Measurements from ENCODE around the gene PDE4D.

- TF ChIP-seq, protein P1, sequence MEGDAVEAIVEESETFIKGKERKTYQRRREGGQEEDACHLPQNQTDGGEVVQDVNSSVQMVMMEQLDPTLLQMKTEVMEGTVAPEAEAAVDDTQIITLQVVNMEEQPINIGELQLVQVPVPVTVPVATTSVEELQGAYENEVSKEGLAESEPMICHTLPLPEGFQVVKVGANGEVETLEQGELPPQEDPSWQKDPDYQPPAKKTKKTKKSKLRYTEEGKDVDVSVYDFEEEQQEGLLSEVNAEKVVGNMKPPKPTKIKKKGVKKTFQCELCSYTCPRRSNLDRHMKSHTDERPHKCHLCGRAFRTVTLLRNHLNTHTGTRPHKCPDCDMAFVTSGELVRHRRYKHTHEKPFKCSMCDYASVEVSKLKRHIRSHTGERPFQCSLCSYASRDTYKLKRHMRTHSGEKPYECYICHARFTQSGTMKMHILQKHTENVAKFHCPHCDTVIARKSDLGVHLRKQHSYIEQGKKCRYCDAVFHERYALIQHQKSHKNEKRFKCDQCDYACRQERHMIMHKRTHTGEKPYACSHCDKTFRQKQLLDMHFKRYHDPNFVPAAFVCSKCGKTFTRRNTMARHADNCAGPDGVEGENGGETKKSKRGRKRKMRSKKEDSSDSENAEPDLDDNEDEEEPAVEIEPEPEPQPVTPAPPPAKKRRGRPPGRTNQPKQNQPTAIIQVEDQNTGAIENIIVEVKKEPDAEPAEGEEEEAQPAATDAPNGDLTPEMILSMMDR (IDR thresholded peaks at IDR 0.05; ENCODE audit: extremely low read depth in 1 of 2, insufficient read depth in 1 of 2, low read depth in 1 of 2, low read length in 2 of 2), result no peak
- TF ChIP-seq POLR2AphosphoS5 (IDR thresholded peaks at IDR 0.05; ENCODE audit: insufficient read depth, low read depth, low read length) (no peak), FOS (IDR thresholded peaks at IDR 0.05; ENCODE audit: borderline replicate concordance, insufficient read depth, low read length) (no peak), EZH2 (IDR thresholded peaks at IDR 0.05; ENCODE audit: borderline replicate concordance, low read depth, low read length, severe bottlenecking) (no peak)
Measured at GRCh38 chr5:59416026-59416425, 477.5 kb downstream of the PDE4D start.

All from endothelial cell of umbilical vein (primary cell).